K562 (cell line): ENCODE results near the gene QPRT. TPM values are rescaled to one million over a fixed set of nuclear protein-coding genes. Genes with fewer than 3 reads are reported as not detected.

Experiments
- ARID4B ChIP-seq: sonication (generic); formaldehyde crosslinking; IDR thresholded peaks from 2 replicates; pipeline ENCODE4 v1.8.0; 2022; ENCODE audit warnings: mild to moderate bottlenecking, missing genetic modification reagents
- FOXJ2 ChIP-seq: fragments of 200-800 bp; sonication (Bioruptor generic); IDR thresholded peaks from 2 replicates; pipeline ENCODE4 v1.6.1; 2016; ENCODE audit warnings: missing genetic modification characterization, missing compliant biosample characterization
- HCFC1 ChIP-seq: IDR thresholded peaks from 2 replicates; pipeline ENCODE4 v1.6.1; 2012; ENCODE audit warnings: low read depth, low read length, improper control_type of control experiment
- NFYB ChIP-seq: IDR thresholded peaks from 2 replicates; pipeline ENCODE4 v1.6.1; 2011; ENCODE audit warnings: mild to moderate bottlenecking, moderate library complexity; ENCODE audit not compliant: insufficient read length; ENCODE audit errors: extremely low read depth
- SRSF3 ChIP-seq: fragments of 200-400 bp; formaldehyde crosslinking; IDR thresholded peaks from 2 replicates; pipeline ENCODE4 v1.6.1; 2016; ENCODE audit warnings: mild to moderate bottlenecking, low read length, moderate library complexity; ENCODE audit not compliant: insufficient read depth
- SRSF9 ChIP-seq: fragments of 200-400 bp; formaldehyde crosslinking; IDR thresholded peaks from 2 replicates; pipeline ENCODE4 v1.6.1; 2017; ENCODE audit warnings: low read depth, low read length, borderline replicate concordance
- TARDBP ChIP-seq: fragments of 450-650 bp; IDR thresholded peaks from 2 replicates; pipeline ENCODE4 v1.6.1; 2016
- ZNF121 ChIP-seq: sonication (generic); formaldehyde crosslinking; conservative IDR thresholded peaks from 2 replicates; pipeline ENCODE4 v1.8.0; 2022; ENCODE audit warnings: missing genetic modification reagents
- ZNF143 ChIP-seq: sonication (generic); formaldehyde crosslinking; IDR thresholded peaks from 2 replicates; pipeline ENCODE4 v1.9.0; 2022; ENCODE audit warnings: mild to moderate bottlenecking, missing genetic modification reagents
- polyA plus RNA-seq, 8 experiments: library from polyadenylated mRNA; depleted of rRNA in 4 of 8; stranded (reverse) in 5 of 8; unstranded in 3 of 8; fragments of >200 nt; fragmentation: Nextera tagmentation in 2 of 8; fragmentation: Illumina TruSeq in 1 of 8; extraction: Ambion mirVana in 2 of 8; extraction: Trizol in 1 of 8; gene quantifications; 2 replicates each; pipeline versions ENCODE4 v1.2.1 to v1.2.3, GENCODE V29; 2011 to 2014; ENCODE audit warnings: inconsistent platforms in 1 of 8, missing spikeins in 1 of 8
- total RNA-seq, 7 experiments: library from RNA; depleted of rRNA in 6 of 7; stranded (reverse); fragments of >200 nt in 6 of 7; fragmentation: Illumina TruSeq in 2 of 7; extraction: Trizol in 2 of 7; gene quantifications; 2 replicates each; pipeline versions ENCODE4 v1.2.1 to v1.2.3, GENCODE V29; 2011 to 2021; ENCODE audit warnings: low replicate concordance in 1 of 7
- TF ChIP-seq, protein P1 (sequence below): fragments of 450-650 bp; IDR thresholded peaks from 2 replicates; pipeline ENCODE4 v1.6.1; 2014; ENCODE audit warnings: low read depth, mild to moderate bottlenecking, moderate library complexity, borderline replicate concordance

The QPRT gene
- total and polyA plus RNA-seq, 9 of the 15 experiments (the other 6 are each of a cell fraction or from before 2014, with no cell fraction given): 7.7 to 112 (median 64.1) TPM

DNA sequence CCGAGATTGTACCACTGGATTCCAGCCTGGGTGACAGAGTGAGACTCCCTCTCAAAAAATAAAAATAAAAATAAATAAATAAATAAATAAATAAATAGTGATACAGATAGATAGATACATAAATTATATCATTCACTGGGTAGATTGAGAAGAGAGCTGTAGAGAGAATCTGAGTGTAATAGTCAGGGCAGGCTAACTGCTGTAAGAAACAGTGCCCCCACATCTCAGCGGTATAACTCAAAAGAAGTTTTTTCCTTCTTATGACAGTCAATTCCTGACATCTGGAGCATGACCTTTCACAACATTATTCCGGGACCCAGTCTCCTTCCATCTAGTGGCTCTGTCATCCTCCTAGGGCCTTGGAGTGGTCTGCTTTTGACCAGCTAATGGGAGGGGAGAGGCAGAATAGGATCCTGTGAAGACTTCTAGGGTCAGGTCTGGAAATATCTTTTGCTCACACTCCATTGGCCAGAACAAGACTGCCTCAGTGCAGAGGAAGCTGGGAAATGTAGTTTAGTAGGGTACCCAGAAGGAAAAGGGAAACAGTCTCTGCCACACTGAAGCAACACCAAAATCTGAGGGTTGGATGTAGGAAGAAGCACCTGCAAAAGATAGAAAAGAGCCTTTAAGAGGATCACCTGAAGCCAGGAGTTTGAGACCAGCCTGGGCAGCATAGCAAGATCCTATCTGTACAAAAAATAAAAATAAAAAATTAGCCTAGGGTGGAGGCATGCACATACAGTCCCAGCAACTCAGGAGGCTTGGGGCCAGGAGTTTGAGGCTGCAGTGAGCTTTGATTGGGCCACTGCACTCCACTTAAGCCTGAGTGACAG is 3.0 kb upstream of the QPRT start (continued):
- 0 out of 2 replicates have a peak, but pooled peaks have one; percentile 35 for TF ChIP-seq ARID4B (CRISPR knock-in tag)
- peak; percentile 87 for TF ChIP-seq ZNF121 (CRISPR knock-in tag)
- TF ChIP-seq ZNF143 (CRISPR knock-in tag): peak; percentile 84
- peak; percentile 11 for TF ChIP-seq NFYB
- no peak for TF ChIP-seq FOXJ2
- peak; percentile 90 for TF ChIP-seq HCFC1
- no peak for TF ChIP-seq SRSF3
- TF ChIP-seq, protein P1, sequence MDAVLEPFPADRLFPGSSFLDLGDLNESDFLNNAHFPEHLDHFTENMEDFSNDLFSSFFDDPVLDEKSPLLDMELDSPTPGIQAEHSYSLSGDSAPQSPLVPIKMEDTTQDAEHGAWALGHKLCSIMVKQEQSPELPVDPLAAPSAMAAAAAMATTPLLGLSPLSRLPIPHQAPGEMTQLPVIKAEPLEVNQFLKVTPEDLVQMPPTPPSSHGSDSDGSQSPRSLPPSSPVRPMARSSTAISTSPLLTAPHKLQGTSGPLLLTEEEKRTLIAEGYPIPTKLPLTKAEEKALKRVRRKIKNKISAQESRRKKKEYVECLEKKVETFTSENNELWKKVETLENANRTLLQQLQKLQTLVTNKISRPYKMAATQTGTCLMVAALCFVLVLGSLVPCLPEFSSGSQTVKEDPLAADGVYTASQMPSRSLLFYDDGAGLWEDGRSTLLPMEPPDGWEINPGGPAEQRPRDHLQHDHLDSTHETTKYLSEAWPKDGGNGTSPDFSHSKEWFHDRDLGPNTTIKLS: peak; percentile 52
- no peak for TF ChIP-seq TARDBP
- no peak for TF ChIP-seq SRSF9
